ENCODE results near the gene P2RY13.

Gene P2RY13

GRCh38 chr3:151329363-151329762 is at the start of gene P2RY13:
P2RY13 (minus strand) TSS chr3:151329549; CDS start chr3:151329528, 21 bp downstream.
- Histone ChIP-seq H3K9me3 (ENCODE audit: control insufficient read depth, insufficient read depth, low read length) (no peaks in the 10 kb centered on the region), H3K36me3 (ENCODE audit: control insufficient read depth, insufficient read depth, low read length) (no peaks in the 10 kb centered on the region), H3K4me1 (ENCODE audit: control insufficient read depth, insufficient read depth, low read length) (peaks cover 4% of the 10 kb centered on the region), H3K4me3 (ENCODE audit: low read depth, low read length) (no peak within 1 kb of the TSS), H3K9ac (ENCODE audit: low read depth, low read length) (no peak within 1 kb of the TSS), H3K27me3 (ENCODE audit: control insufficient read depth, insufficient read depth, low read length) (no peaks in the 10 kb centered on the region)

- no peak overlapping the region for H3K4me3 ChIP-seq (ENCODE audit: low read depth, low read length)
- no peaks in the 10 kb centered on the region for H3K9me3 ChIP-seq (ENCODE audit: control insufficient read depth, insufficient read depth, low read length)
- H3K27me3 ChIP-seq (ENCODE audit: control insufficient read depth, insufficient read depth, low read length): no peaks in the 10 kb centered on the region
- H3K36me3 ChIP-seq (ENCODE audit: control insufficient read depth, insufficient read depth, low read length): no peaks in the 10 kb centered on the region
- no peaks in the 10 kb centered on the region for H3K4me1 ChIP-seq (ENCODE audit: control insufficient read depth, insufficient read depth, low read length)
- no peak overlapping the region for H3K9ac ChIP-seq (ENCODE audit: low read depth, low read length)
These were observed 48.5 kb upstream of the P2RY13 start for GRCh38 chr3:151377768-151378385.

- no peaks in the 10 kb centered on the region for H3K27me3 ChIP-seq (ENCODE audit: control insufficient read depth, insufficient read depth, low read length)
- no peaks in the 10 kb centered on the region for H3K36me3 ChIP-seq (ENCODE audit: control insufficient read depth, insufficient read depth, low read length)
- H3K4me3 ChIP-seq (ENCODE audit: low read depth, low read length): no peak overlapping the region
- no peaks in the 10 kb centered on the region for H3K4me1 ChIP-seq (ENCODE audit: control insufficient read depth, insufficient read depth, low read length)
- no peak overlapping the region for H3K9ac ChIP-seq (ENCODE audit: low read depth, low read length)
- no peaks in the 10 kb centered on the region for H3K9me3 ChIP-seq (ENCODE audit: control insufficient read depth, insufficient read depth, low read length)
These were observed 42.9 kb upstream of the P2RY13 start for GRCh38 chr3:151372063-151372820.

- no peaks in the 10 kb centered on the region for H3K36me3 ChIP-seq (ENCODE audit: control insufficient read depth, insufficient read depth, low read length)
- no peak overlapping the region for H3K9ac ChIP-seq (ENCODE audit: low read depth, low read length)
- H3K4me3 ChIP-seq (ENCODE audit: low read depth, low read length): no peak overlapping the region
- no peaks in the 10 kb centered on the region for H3K9me3 ChIP-seq (ENCODE audit: control insufficient read depth, insufficient read depth, low read length)
- no peaks in the 10 kb centered on the region for H3K4me1 ChIP-seq (ENCODE audit: control insufficient read depth, insufficient read depth, low read length)
- H3K27me3 ChIP-seq (ENCODE audit: control insufficient read depth, insufficient read depth, low read length): no peaks in the 10 kb centered on the region
These were observed 42.2 kb upstream of the P2RY13 start for GRCh38 chr3:151371526-151371925.

- Histone ChIP-seq H3K4me1 (ENCODE audit: control insufficient read depth, insufficient read depth, low read length) (no peaks in the 10 kb centered on the region), H3K9ac (ENCODE audit: low read depth, low read length) (no peak overlapping the region), H3K27me3 (ENCODE audit: control insufficient read depth, insufficient read depth, low read length) (no peaks in the 10 kb centered on the region), H3K36me3 (ENCODE audit: control insufficient read depth, insufficient read depth, low read length) (no peaks in the 10 kb centered on the region), H3K9me3 (ENCODE audit: control insufficient read depth, insufficient read depth, low read length) (no peaks in the 10 kb centered on the region), H3K4me3 (ENCODE audit: low read depth, low read length) (no peak overlapping the region)
These were observed 38.1 kb upstream of the P2RY13 start for GRCh38 chr3:151367448-151367847.

- Histone ChIP-seq H3K27me3 (ENCODE audit: control insufficient read depth, insufficient read depth, low read length) (no peaks in the 10 kb centered on the region), H3K4me3 (ENCODE audit: low read depth, low read length) (no peak overlapping the region), H3K9me3 (ENCODE audit: control insufficient read depth, insufficient read depth, low read length) (no peaks in the 10 kb centered on the region), H3K36me3 (ENCODE audit: control insufficient read depth, insufficient read depth, low read length) (no peaks in the 10 kb centered on the region), H3K4me1 (ENCODE audit: control insufficient read depth, insufficient read depth, low read length) (no peaks in the 10 kb centered on the region), H3K9ac (ENCODE audit: low read depth, low read length) (no peak overlapping the region)
These were observed 37.6 kb upstream of the P2RY13 start for GRCh38 chr3:151366993-151367392.

GRCh38 chr3:151362751-151363174 is 33.4 kb upstream of the P2RY13 start:
- Histone ChIP-seq H3K36me3 (ENCODE audit: control insufficient read depth, insufficient read depth, low read length) (no peaks in the 10 kb centered on the region), H3K9ac (ENCODE audit: low read depth, low read length) (no peak overlapping the region), H3K27me3 (ENCODE audit: control insufficient read depth, insufficient read depth, low read length) (no peaks in the 10 kb centered on the region), H3K4me1 (ENCODE audit: control insufficient read depth, insufficient read depth, low read length) (no peaks in the 10 kb centered on the region), H3K4me3 (ENCODE audit: low read depth, low read length) (no peak overlapping the region), H3K9me3 (ENCODE audit: control insufficient read depth, insufficient read depth, low read length) (no peaks in the 10 kb centered on the region)

GRCh38 chr3:151357463-151357850 is 28.1 kb upstream of the P2RY13 start:
- H3K27me3 ChIP-seq (ENCODE audit: control insufficient read depth, insufficient read depth, low read length): no peaks in the 10 kb centered on the region

GRCh38 chr3:151356794-151357462 is 27.6 kb upstream of the P2RY13 start:
- no peaks in the 10 kb centered on the region for H3K4me1 ChIP-seq (ENCODE audit: control insufficient read depth, insufficient read depth, low read length)
- H3K36me3 ChIP-seq (ENCODE audit: control insufficient read depth, insufficient read depth, low read length): no peaks in the 10 kb centered on the region
- no peaks in the 10 kb centered on the region for H3K9me3 ChIP-seq (ENCODE audit: control insufficient read depth, insufficient read depth, low read length)
- H3K9ac ChIP-seq (ENCODE audit: low read depth, low read length): no peak overlapping the region
- no peak overlapping the region for H3K4me3 ChIP-seq (ENCODE audit: low read depth, low read length)
- no peaks in the 10 kb centered on the region for H3K27me3 ChIP-seq (ENCODE audit: control insufficient read depth, insufficient read depth, low read length)

More at GRCh38 chr3:151357463-151357850, 28.1 kb upstream of the P2RY13 start:
- Histone ChIP-seq H3K9ac (ENCODE audit: low read depth, low read length) (no peak overlapping the region), H3K36me3 (ENCODE audit: control insufficient read depth, insufficient read depth, low read length) (no peaks in the 10 kb centered on the region), H3K4me3 (ENCODE audit: low read depth, low read length) (no peak overlapping the region), H3K4me1 (ENCODE audit: control insufficient read depth, insufficient read depth, low read length) (no peaks in the 10 kb centered on the region), H3K9me3 (ENCODE audit: control insufficient read depth, insufficient read depth, low read length) (no peaks in the 10 kb centered on the region)

- Histone ChIP-seq H3K9ac (ENCODE audit: low read depth, low read length) (no peak overlapping the region), H3K36me3 (ENCODE audit: control insufficient read depth, insufficient read depth, low read length) (no peaks in the 10 kb centered on the region), H3K27me3 (ENCODE audit: control insufficient read depth, insufficient read depth, low read length) (no peaks in the 10 kb centered on the region), H3K9me3 (ENCODE audit: control insufficient read depth, insufficient read depth, low read length) (no peaks in the 10 kb centered on the region), H3K4me1 (ENCODE audit: control insufficient read depth, insufficient read depth, low read length) (peaks cover 23% of the 10 kb centered on the region), H3K4me3 (ENCODE audit: low read depth, low read length) (no peak overlapping the region)
These were observed 22.3 kb upstream of the P2RY13 start for GRCh38 chr3:151351648-151352047.

- no peak overlapping the region for H3K4me3 ChIP-seq (ENCODE audit: low read depth, low read length)
- no peaks in the 10 kb centered on the region for H3K36me3 ChIP-seq (ENCODE audit: control insufficient read depth, insufficient read depth, low read length)
- H3K4me1 ChIP-seq (ENCODE audit: control insufficient read depth, insufficient read depth, low read length): peaks cover 23% of the 10 kb centered on the region
- H3K27me3 ChIP-seq (ENCODE audit: control insufficient read depth, insufficient read depth, low read length): no peaks in the 10 kb centered on the region
- H3K9me3 ChIP-seq (ENCODE audit: control insufficient read depth, insufficient read depth, low read length): no peaks in the 10 kb centered on the region
- H3K9ac ChIP-seq (ENCODE audit: low read depth, low read length): no peak overlapping the region
These were observed 21.9 kb upstream of the P2RY13 start for GRCh38 chr3:151351219-151351618.

GRCh38 chr3:151350656-151351055 is 21.3 kb upstream of the P2RY13 start:
- Histone ChIP-seq H3K9ac (ENCODE audit: low read depth, low read length) (no peak overlapping the region), H3K9me3 (ENCODE audit: control insufficient read depth, insufficient read depth, low read length) (no peaks in the 10 kb centered on the region), H3K4me1 (ENCODE audit: control insufficient read depth, insufficient read depth, low read length) (peaks cover 23% of the 10 kb centered on the region), H3K36me3 (ENCODE audit: control insufficient read depth, insufficient read depth, low read length) (no peaks in the 10 kb centered on the region), H3K4me3 (ENCODE audit: low read depth, low read length) (no peak overlapping the region), H3K27me3 (ENCODE audit: control insufficient read depth, insufficient read depth, low read length) (no peaks in the 10 kb centered on the region)

Data from iPS-15b (cell line).